ENCODE measurements around the gene TIMM44.
"Not testable (repeated sequence)": the region's sequence is repeated elsewhere in the genome, so short reads cannot be mapped to it uniquely, and the experiment has no call there.

TIMM44 gene

DNA sequence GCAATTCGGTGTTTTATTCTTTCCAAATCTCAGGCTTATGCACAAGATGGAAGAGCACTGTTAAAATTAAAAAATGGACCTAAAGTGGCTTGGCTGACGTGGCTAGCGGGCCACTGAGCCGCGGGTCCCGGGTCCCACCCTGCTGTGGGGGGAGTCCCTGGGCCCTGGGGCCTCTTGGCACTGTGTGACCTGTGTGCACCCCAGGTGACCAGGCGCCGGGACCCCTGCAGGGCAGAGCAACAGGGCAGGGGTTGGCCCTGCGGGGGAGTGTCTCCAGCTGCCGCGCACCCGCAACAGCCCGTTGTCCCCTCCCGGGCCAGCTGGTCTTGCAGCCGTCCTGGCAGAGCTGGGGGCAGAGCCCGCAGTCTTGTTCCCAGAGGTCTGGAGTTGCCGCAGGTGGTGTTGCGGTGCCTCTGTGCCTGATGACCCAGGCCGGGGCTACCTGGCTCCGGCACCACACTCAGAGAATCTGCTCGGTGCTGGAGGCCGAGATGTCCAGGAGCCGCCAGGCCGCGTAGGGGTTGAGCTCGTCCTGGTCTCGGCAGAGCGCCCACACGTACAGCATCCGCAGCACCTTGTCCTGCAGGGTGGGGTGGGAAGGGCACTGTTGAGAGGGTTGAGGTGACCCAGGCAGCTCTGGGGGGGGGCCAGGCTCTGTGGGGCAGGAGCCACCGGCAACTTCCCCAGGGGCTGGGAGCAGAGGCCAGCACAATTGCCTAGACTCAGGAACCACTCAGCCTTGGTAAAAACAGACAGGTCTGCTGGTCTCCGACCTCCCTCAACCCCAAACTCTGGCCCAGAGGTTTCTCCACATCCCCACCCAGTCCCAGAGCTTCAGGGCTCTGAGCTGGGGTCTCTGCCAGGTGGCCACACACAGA lies 16.5 kb downstream of the TIMM44 start:
- DNase-seq (ENCODE audit: extremely low read depth in 1 of 2, low read depth in 1 of 2), result no peak

DNA sequence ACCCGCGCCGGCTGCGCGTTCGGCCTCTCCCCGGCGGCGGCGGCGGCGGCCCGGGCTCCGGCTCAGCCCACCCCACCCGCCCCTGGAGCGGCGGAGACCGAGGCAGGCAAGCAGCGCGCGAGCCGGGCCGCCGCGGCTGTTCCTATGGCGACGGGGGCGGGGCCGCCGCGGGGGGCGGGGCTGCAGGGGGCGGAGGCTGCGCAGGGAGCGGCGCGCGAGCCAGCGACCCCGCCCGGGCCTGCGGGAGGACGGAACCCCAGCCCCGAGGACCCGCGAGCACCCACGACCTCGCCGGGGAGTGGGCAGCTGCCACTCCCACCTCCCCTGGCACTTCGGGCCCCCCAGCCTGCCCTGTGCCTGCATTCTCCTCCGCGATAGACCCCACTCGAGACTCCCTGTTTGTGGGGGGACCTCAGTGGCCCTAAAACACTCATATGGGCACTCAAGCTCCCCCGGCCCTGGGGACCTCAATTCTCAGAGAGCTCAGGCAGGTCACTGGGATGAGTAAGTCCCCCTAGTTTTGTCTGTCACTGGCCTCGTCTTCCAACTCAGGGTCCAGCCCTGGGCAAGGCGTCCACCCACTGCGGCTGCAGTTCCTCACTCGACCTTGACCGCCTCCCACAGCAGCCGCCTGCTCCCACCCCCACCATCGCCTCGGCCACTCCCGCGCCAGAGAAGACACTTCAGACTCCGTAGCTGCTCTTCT lies 17.3 kb downstream of the TIMM44 start, which contains the start of gene CTXN1:
CTXN1 (minus strand) TSS at position 115 of the 706 bp plus-strand sequence. CDS start 597 bp downstream, outside the sequence.
- peak in 1 of 2 donors; percentile 72 for DNase-seq (ENCODE audit: extremely low read depth in 1 of 2, low read depth in 1 of 2)

DNA sequence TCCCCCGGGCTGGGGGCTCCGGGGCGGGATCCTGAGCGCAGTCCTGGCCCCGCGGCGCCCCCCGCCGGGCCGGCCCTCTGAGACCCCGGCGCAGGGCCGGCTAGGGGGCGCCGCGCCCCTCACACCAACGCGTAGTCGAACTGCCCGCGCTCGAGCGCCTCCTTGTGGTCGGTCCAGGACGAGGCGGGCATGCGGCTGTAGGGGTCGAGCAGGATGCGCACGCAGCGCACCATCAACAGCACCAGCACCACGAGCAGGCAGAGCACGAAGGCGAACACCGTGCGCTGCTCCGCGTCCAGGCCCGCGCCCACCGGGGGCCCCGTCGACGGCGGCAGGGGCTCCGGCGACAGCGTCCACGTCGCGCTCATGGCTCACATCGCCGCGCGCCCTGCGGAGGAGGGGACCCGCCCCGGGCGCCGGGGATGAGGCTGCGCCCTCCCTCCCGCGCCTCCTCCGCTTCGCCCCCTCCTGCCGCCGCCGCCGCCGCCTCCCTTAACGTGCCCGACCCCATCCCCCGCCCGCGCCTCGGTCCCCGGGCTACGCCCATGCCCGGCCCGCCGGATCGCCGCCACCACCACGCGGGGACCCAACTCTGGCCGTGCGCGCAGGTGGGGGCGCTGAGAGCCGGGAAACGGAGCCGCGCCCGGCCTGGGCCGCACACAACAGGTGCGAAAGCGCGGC lies 18.2 kb downstream of the TIMM44 start:
- DNase-seq (ENCODE audit: extremely low read depth in 1 of 2, low read depth in 1 of 2), result peak; percentile 55 to 70

DNA sequence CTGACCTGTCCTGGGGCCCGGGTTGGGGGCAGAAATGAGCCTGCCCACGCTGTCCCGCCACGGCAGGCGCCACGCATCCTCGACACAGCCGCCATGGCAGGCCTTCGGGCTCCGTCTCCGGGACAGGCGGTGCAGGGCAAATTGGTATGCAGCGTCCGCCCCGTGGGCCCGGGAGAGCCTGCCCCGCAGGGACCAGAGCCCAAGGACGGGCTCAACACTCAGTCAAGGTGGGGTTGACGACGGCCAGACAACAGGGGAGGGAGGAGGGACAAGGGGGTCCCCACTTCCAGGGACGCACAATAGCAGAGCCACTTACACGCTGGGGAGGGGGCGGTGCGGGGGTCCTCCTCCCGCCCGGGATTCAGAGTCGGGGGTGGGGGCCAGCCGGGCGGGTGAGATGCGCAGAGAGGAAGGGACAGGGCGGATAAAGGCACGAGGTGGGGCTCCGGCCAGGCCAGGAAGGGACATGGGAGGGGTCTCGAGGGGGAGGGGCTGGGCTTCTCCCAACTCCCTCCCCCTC lies 18.8 kb downstream of the TIMM44 start:
- no peak for DNase-seq (ENCODE audit: extremely low read depth in 1 of 2, low read depth in 1 of 2)

DNA sequence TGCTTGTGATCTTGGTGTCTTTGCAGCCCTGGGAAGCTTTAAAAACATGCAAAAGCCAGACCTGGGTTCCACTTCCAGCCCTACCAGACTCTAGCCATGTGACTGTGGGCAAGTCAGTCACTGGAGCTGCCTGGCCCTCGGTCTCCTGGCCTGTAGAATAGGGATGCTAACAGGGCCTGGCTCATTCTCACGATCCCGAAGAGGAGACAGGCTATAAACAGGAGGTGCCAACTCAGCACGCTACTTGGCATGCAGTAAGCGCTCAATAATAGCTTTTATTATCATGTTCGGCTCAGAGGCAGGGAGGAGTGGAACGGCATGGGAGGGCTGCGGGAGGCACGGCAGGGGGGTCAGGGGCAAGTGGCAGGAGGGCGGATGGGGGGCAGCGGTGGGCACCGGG lies 19.2 kb downstream of the TIMM44 start:
- no peak for DNase-seq (ENCODE audit: extremely low read depth in 1 of 2, low read depth in 1 of 2)

DNA sequence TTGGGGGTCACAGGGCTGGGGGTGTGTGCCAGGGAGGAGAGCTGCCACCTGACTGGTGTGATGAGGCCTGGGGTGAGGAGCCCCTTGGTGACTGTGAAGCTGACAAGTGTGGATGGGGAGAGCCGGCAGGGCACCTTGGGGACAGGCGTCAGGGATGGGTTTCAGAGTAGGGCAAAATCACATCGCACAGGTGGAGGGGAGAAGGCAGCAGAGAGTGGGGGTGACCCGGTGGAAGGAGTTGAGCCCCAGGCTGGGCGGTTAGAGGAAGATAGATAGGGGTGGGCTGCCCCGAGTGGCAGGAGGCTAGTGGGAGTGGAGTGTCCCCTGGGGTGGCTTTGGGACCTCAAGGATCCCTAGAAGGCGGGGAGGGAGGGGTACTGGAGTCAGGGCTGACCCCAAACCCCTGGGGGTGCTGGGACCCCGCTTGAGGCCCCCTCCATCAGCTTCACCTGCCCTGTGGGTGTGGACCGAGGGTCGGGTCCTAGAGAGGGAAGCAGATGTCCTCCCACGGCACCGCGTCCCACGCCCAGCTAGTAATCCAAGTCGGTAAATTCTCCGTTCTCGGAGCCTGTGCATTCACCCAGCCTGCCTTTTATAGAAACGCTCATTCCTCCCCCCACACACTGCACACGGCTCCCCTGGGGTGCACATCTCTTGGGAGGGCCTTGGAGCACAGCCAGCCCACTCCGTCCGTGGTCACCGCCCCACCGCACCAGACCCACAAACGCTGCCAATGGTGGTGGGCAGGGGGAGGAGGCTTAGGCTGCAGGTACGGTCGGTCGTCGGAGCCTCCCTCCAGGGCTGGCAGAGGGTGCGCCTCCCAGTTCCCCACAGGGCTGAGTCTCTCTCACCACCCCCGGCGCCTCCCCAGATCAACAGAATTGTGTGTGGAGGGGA lies 19.9 kb downstream of the TIMM44 start:
- DNase-seq (ENCODE audit: extremely low read depth in 1 of 2, low read depth in 1 of 2), result no peak

DNA sequence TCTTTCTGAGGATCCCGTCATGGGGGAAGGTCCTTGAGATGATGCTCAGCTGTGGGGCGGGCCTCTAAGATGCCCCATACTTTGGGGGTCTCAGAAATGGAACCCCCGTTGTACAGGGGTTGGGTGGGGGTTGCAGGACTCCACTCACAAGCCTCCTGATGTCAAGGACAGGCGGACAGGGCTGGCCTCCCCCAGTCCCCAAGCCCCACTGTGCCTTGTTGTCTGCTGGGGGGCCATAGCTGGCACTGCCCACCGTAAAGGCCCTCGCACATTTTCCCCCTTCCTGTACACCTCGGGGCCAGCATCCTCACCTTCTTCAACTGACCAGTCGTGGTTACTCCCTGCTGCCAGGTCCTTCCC lies 20.6 kb downstream of the TIMM44 start:
- DNase-seq (ENCODE audit: extremely low read depth in 1 of 2, low read depth in 1 of 2), result no peak

DNA sequence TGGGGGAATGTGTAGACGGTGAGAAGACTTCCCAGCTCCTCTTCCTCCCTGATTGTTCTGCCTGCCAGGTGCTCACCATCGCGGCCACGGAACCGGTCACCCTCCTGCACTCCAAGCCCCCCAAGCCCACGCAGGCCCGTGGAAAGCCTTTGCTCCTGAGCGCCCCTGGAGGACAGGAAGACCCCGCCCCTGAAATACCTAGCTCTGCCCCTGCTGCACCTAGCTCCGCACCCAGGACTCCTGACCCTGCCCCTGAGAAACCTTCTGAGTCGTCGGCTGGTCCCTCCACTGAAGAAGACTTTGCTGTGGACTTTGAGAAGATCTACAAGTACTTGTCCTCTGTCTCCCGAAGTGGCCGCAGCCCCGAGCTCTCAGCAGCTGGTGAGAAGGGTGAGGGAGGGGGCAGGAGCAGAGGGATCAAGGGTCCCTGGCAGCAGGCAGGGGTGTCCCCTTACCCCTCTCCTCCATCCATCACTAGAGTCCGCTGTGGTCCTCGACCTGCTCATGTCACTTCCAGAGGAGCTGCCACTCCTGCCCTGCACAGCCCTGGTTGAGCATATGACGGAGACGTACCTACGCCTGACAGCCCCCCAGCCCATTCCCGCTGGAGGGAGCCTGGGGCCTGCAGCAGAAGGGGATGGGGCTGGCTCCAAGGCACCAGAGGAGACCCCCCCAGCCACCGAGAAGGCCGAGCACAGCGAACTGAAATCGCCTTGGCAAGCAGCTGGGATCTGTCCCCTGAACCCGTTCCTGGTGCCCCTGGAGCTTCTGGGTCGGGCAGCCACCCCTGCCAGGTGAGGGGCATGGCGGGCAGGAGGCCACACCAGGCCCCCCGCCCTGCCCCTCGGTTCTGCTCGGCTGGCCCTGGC lies 21.3 kb downstream of the TIMM44 start:
- no peak for DNase-seq (ENCODE audit: extremely low read depth in 1 of 2, low read depth in 1 of 2)

DNA sequence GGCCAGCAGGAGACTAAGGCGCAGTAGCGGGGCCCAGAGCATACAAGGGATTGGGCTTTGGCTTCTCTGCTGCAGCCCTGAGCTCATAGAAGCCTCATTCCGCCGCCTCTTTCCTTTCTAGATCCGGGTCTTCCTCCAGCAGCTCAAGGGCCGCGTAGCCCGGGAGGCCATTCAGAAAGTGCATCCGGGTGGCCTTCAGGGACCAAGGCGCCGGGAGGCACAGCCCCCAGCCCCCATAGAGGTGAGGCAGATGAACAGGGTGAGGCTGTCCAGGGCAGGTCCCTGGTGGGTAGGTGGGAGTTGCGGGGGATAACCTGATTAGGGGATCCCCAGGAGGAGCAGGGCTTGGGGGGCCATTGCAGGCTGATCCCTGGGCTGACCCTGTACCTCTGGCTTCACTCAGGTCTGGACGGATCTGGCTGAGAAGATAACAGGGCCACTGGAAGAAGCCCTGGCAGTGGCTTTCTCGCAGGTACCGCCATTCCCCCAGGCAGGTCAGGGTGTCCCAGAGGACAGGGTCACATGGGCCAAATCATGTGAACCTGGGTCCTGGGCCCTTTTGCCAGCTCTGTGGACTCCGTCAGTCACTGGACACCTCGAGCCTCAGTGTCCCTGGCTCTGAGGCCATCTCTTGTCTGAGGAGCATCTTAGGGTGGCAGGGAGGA lies 22.0 kb downstream of the TIMM44 start:
- DNase-seq (ENCODE audit: extremely low read depth in 1 of 2, low read depth in 1 of 2), result no peak

DNA sequence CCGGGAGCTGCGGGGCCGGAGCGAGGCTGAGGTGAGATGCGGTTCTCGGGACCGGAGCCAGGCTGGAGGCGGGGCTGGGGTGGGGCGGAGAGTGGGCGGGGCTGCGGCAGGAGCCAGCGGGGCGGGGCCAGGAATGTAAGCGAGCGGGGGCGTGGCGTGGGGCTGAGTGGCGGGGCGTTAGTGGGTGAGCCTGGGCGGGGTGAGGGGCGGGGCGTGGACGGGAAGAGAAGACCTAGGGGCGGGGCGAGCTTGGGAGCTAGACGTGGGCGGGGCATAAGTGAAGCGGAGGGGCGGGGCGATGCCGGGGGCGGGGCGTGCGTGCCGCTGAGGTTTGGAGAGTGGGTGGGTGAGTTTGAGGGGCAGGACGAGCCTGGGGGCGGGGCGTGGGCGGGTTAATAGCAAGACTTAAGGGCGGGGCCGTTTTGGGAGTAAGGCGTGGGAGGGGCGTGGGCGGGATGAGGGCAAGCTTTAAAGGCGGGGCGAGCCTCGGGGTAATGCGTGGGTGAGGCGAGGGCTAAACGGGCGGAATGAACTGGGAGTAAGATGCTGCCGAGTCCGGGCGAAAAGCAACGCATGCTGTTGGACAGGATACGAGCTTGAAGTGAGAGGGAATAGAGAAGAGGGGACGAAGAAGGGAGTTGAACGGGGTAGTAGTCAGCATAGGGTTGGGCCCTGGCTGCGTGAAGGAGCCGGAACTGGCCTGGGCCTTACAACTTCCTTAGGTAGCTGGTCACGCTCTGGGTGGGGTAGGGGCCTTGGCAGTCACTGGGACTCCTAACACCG lies 22.8 kb downstream of the TIMM44 start:
- peak; percentile 100 for DNase-seq (ENCODE audit: extremely low read depth in 1 of 2, low read depth in 1 of 2)

DNA sequence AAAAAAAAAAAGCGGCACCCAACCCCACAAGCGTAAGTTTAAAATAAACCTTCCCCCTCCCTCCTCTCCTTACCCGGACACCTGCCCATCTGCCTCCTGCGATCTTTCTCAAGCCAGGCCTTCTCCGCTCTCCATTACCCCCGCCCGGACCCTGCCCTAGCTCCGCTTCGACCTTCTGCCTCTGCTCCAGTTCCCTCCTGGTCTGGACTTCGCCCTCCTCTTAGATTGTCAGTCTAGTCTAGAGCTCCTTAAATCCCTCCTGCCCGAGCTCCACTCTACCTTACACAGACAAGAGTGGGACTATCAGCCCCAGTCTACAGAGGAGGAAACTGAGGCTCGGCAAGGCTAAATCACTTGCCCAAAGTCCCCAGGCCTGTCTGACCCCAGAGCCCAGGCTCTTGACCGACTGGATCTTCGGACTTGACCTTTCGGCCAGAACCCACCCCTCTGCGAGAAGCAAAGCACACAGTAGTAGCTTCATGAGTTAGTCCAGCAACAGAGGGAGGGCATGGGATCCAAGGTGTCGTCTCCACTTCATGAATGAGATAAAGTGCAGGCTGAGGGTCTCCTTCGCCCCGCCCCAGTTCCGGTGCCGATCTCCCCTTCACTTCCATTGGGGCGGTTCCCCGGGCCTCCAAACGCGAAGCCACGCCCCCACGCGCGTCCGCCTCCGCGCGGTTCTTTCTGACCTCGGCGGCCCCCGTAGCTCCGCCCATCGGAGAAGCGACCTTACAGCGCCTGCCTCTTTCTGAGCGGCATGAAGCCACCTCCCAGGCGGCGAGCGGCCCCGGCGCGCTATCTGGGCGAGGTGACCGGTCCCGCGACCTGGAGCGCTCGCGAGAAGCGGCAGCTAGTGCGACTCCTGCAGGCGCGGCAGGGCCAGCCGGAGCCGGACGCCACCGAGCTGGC lies 23.6 kb downstream of the TIMM44 start, which contains the start of gene SNAPC2:
SNAPC2 (plus strand) TSS at position 729 of the 909 bp plus-strand sequence; CDS start at position 758, 29 bp downstream.
- peak; percentile 89 to 93 for DNase-seq (ENCODE audit: extremely low read depth in 1 of 2, low read depth in 1 of 2)

DNA sequence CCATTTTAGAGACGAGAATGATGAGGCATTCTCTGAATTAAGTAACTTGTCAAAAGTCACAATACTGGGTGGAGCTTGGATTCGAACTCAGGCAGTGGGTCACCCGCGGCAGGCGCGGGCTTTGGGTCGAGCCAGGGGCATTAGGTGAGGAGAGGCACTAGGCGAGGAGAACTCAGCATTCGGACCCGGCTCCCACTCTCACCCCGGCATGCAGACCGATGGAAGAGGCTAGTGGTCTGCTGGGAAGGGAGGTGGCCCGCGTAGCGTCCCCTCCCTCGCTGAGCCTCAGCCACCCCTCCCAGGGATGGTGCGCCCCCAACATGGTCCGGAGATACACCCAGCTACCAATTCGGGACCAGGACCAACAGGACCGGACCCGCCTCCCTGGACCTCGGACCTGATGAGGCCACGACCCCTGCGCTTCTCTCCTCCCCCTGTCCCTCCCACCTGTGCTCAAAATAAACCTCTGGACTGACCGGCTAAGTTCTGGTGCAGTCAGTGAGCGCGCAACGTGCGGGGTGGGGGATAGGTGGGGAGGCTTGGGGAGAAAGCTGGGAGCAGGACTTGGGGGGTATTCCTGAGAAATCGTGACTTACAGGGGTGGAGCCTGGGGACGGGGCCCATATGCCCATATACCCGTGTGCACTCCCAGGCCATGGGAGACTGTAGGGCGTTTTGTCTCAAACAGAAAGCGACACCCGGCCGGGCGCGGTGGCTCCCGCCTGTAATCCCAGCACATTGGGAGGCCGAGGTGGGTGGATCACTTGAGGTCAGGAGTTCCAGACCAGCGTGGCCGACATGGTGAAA lies 24.6 kb downstream of the TIMM44 start:
- no peak for DNase-seq (ENCODE audit: extremely low read depth in 1 of 2, low read depth in 1 of 2)

DNA sequence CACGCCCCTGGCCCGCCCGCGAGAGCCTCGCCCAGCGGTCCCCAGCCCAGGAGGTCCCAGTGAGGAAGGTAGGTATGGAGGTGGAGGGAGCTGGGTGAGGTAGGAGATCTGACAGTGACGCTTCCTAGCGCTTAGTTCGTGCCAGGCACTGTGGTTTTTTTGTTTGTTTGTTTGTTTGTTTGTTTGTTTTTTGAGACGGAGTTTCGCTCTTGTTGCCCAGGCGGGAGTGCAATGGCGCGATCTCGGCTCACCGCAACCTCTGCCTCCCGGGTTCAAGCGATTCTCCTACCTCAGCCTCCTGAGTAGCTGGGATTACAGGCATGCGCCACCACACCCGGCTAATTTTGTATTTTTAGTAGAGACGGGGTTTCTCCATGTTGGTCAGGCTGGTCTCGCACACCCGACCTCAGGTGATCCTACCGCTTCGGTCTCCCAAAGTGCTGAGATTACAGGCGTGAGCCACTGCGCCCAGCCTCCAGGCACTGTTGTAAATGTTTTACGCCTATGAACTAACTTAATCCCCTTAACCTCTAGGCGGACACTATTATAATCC lies 25.3 kb downstream of the TIMM44 start:
- DNase-seq (ENCODE audit: extremely low read depth in 1 of 2, low read depth in 1 of 2), result not testable (repeated sequence)

DNA sequence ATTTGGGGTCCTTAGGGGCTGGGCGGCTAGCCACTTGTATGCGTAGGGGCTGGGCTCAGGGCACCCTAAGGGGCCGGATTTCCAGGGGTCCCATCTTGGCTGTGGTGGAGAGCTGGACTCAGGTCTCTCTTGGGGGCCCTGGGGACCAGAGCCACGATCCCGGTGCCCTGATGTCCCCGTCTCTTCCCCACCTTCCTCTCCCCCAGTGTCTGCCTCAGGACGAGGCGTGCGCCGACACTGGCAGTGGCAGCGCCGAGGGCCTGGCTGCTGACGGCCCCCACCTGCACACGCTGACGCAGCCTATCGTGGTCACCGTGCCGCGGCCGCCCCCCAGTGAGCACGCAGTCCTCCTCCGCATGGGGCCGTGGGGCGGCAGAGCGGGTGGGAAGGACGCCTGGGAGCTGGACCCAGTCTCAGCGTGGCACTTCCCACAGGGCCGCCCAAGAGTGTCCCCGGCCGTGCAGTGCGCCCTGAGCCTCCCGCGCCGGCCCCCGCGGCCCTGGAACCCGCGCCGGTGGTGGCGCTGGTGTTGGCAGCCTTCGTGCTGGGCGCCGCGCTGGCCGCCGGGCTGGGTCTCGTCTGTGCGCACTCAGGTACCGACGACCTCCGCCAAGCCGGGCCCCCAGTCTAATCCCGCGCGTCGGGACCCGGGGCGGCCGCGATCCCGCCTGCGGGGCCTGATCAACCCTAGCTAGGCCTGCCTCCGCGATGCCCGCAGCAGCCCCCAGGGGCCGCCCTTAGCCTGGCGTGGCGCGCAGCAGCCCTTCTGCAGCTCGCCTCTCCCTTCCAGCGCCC lies 26.0 kb downstream of the TIMM44 start:
- DNase-seq (ENCODE audit: extremely low read depth in 1 of 2, low read depth in 1 of 2), result peak in 1 of 2 donors; percentile 42

DNA sequence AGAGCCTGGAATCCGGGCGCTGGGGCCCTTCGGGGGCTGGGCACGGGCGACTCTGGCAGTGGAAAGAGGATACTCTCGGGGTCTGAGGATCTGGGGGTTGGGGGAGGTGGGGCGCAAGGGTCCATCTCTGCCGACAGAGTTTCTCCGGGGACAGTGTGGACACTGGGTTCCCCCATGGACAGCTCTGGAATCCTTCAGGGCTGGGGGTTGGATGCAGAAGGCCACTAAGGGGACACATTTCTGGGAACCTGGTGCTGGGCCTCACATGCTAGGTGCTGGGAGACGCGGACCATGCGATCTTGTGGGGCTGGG lies 26.6 kb downstream of the TIMM44 start:
- no peak for DNase-seq (ENCODE audit: extremely low read depth in 1 of 2, low read depth in 1 of 2)

Data from activated CD8-positive, alpha-beta memory T cell treated with anti-CD3 and anti-CD28 coated beads for 1 hour (primary cell).